Measurements from ENCODE around the gene MYO1E. TPM values are rescaled to one million over a fixed set of nuclear protein-coding genes. Genes with fewer than 3 reads are reported as not detected.
"Not testable (repeated sequence)": the region's sequence is repeated elsewhere in the genome, so short reads cannot be mapped to it uniquely, and the experiment has no call there.

Gene MYO1E
- total RNA-seq, 1 donor: 19.9 TPM

- no peak for DNase-seq (ENCODE audit: low read depth in 2 of 3, low spot score in 2 of 3)
Observed at GRCh38 chr15:59174151-59174834, 198.4 kb downstream of the MYO1E start.

- DNase-seq (ENCODE audit: low read depth in 2 of 3, low spot score in 2 of 3): no peak
Observed at GRCh38 chr15:59173194-59173593, 199.5 kb downstream of the MYO1E start.

GRCh38 chr15:59172289-59172901 lies 200.3 kb downstream of the MYO1E start:
- no peak for DNase-seq (ENCODE audit: low read depth in 2 of 3, low spot score in 2 of 3)

GRCh38 chr15:59171067-59171397 lies 201.6 kb downstream of the MYO1E start:
- DNase-seq (ENCODE audit: low read depth in 2 of 3, low spot score in 2 of 3): no peak

- peak in 1 of 3 donors; percentile 26 for DNase-seq (ENCODE audit: low read depth in 2 of 3, low spot score in 2 of 3)
Observed at GRCh38 chr15:59170295-59171066, 202.2 kb downstream of the MYO1E start.

GRCh38 chr15:59169251-59169708 lies 203.4 kb downstream of the MYO1E start:
- peak in 1 of 3 donors; percentile 49 for DNase-seq (ENCODE audit: low read depth in 2 of 3, low spot score in 2 of 3)

GRCh38 chr15:59168536-59168935 lies 204.1 kb downstream of the MYO1E start:
- DNase-seq (ENCODE audit: low read depth in 2 of 3, low spot score in 2 of 3): no peak

- no peak for DNase-seq (ENCODE audit: low read depth in 2 of 3, low spot score in 2 of 3)
Observed at GRCh38 chr15:59166601-59167265, 205.9 kb downstream of the MYO1E start.

- DNase-seq (ENCODE audit: low read depth in 2 of 3, low spot score in 2 of 3): no peak
Observed at GRCh38 chr15:59166166-59166565, 206.5 kb downstream of the MYO1E start.

- no peak for DNase-seq (ENCODE audit: low read depth in 2 of 3, low spot score in 2 of 3)
Observed at GRCh38 chr15:59165726-59166125, 206.9 kb downstream of the MYO1E start.

- DNase-seq (ENCODE audit: low read depth in 2 of 3, low spot score in 2 of 3): not testable (repeated sequence)
Observed at GRCh38 chr15:59162080-59162479, 210.6 kb downstream of the MYO1E start.

- DNase-seq (ENCODE audit: low read depth in 2 of 3, low spot score in 2 of 3): peak in 1 of 3 donors; percentile 39
Observed at GRCh38 chr15:59160880-59161593, 211.6 kb downstream of the MYO1E start.

GRCh38 chr15:59159210-59159609 lies 213.5 kb downstream of the MYO1E start:
- no peak for DNase-seq (ENCODE audit: low read depth in 2 of 3, low spot score in 2 of 3)

- DNase-seq (ENCODE audit: low read depth in 2 of 3, low spot score in 2 of 3): no peak
Observed at GRCh38 chr15:59158701-59159034, 214.0 kb downstream of the MYO1E start.

- no peak for DNase-seq (ENCODE audit: low read depth in 2 of 3, low spot score in 2 of 3)
Observed at GRCh38 chr15:59157840-59158700, 214.6 kb downstream of the MYO1E start.

GRCh38 chr15:59157396-59157795 lies 215.3 kb downstream of the MYO1E start:
- DNase-seq (ENCODE audit: low read depth in 2 of 3, low spot score in 2 of 3): no peak

- no peak for DNase-seq (ENCODE audit: low read depth in 2 of 3, low spot score in 2 of 3)
Observed at GRCh38 chr15:59155431-59155830, 217.2 kb downstream of the MYO1E start.

GRCh38 chr15:59154243-59154642 lies 218.4 kb downstream of the MYO1E start:
- no peak for DNase-seq (ENCODE audit: low read depth in 2 of 3, low spot score in 2 of 3)

- DNase-seq (ENCODE audit: low read depth in 2 of 3, low spot score in 2 of 3): no peak
Observed at GRCh38 chr15:59153466-59153865, 219.2 kb downstream of the MYO1E start.

Data from hematopoietic multipotent progenitor cell (in vitro differentiated cells).